Activated T-helper 1 cell treated with Interleukin-2 at 50 U/mL for 16 hours (primary cell): Measurements from ENCODE around the gene TFAP2D.

Experiments
- DNase-seq: peaks from one replicate; pipeline ENCODE4 v3.0.0-alpha.2; 2020; ENCODE audit warnings: low read depth

The TFAP2D gene

DNA sequence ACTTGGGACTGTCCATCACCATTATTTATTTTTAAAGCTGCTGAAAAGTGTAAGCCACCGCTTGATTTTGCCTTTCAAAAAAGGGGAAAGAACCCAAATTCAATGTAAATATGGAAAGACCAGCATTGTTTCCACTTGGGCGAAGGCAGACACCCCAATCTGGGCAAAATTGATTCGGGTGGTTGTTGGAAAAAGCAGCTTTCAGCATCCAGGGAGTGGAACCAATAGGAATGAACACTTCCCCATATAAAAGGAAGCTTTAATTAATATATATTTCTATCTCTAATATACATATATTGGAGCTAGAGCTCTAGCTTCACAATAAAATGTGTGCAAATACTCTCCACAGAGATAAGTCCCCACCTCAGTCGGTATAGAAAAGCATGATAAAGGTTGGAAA, at the start of gene TFAP2D:
TFAP2D (plus strand) TSS at position 301 of the 400 bp plus-strand sequence. CDS start 530 bp downstream, outside the sequence.
- DNase-seq, result no peak

DNA sequence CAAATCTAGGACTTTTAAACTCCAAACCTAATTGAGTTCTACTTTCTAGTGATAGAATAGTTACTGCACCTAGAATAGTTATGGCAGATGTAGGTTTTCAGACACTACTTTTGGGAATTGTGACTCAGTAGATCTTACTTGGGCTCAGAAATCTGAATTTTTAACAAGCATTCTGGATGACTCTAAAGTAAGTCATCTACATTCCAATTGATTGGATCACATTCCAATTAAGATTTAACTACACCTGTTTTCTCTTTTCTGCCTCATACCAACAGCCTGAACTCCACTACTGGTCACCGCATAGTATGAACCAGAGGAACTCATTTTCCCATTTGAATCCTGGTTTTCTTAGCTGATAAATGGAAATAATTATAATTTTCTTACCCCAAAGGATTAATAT, 49.5 kb upstream of the TFAP2D start:
- no peak for DNase-seq

DNA sequence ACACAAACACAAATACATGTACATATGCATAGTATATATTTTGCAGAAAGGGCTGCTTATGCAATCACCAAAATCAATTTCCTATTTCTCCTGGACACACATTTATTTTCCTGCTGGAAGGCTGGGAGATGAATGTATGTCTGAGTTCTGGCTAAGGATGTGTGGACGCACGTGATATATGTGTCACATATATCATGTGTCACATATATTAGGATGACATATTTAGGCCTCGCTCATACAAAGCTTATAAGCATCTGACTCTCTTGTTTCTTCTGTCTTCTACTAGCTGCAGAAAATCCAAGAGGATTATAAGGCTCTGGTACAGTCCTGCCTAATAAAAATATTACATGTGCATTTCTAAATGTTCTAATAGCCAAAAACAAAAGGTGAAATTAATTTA, 47.2 kb upstream of the TFAP2D start:
- DNase-seq, result no peak

DNA sequence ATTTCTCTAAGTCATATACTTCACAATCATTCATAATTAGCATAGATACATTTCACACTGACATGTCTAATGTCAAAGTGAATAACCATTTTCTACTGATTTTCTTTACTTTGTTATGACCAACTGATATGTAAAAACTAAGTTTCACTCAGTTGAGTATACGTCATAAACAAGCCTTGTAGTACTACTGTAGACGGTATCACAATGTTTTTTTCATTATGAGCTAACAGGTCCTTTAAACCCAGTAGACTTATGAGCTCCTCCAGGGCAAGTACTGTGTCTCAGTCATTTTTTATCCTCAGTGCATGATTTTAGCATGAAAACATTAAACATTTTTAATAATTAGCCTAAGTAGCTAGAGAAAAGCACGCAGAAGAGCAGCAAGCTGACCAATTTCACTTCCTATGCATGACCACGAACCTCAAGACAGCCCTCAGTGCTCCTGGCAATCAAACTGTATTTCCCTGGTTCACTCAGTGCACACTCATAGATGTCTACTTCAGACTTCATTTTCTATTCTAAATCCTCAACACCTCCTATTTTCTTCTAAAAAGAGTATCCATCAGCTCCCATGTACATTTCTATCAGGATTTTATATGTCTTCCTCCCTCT, 32.0 kb upstream of the TFAP2D start:
- DNase-seq, result no peak

DNA sequence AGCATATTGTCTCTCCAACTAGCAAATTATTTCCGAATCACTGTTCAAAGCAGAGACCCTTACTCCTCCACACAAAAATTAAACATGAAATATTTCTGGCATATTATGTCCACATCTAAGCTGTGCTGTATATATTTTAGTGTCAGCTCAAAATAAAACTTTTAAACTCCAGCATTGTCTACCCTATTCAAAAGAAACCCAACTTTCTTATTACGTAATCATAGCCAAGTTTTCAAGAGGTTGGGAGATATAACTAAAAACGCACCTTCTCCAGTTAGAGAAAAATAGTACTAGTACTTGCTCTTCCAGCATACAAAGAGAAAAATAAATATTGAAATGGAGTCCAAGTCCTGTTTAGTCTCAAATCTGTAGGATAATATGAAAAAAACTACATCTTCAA, 24.1 kb upstream of the TFAP2D start:
- no peak for DNase-seq

DNA sequence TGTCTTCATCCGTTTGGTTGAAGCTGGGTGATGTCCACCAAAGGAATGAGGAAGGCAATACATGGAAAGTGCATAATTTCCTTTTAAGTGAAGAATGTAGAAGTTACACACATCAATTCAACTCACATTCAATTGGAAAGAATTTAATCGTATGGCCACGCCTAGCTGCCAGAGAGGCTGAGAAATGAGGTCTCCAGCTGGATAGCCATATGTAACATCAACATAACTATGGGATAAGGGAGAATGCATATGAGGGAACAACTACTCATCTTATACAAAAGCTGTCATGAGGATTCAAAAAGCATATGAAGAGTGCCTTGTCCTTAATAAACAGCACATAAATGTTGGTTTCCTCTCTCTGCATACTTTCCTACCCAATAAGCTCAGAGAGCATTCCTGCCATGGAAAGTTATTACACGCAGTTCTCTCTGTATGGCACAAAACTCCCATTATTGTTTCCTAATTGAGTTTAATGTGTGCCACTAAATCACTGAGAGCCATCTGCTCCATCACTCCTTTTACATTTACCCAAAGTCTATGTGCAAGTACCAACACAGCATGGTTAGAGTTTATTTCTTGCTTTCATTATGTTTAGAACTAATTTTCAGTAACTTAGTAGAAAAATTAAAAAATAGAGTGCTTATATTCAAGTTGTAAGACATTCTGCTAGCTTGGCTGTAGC, 21.4 kb upstream of the TFAP2D start:
- no peak for DNase-seq

DNA sequence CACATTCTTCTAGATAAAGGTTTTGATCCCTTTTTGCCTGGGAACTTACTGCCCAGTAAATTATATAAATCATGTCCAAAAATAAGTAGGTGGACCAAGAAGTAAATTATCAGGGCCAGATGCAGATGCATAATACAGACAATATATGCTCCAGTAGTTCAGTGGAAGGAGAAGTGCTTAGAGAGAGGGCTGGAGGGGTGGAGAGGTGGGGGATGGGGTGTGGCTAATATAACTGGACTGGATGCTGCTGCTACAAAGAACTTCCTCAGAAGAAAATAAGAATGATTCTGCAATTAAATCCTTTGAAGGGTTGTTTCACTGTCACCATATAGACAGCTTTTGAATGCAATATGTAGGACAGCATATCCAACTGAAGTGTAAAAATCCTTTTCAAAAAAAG, 14.8 kb upstream of the TFAP2D start:
- no peak for DNase-seq

DNA sequence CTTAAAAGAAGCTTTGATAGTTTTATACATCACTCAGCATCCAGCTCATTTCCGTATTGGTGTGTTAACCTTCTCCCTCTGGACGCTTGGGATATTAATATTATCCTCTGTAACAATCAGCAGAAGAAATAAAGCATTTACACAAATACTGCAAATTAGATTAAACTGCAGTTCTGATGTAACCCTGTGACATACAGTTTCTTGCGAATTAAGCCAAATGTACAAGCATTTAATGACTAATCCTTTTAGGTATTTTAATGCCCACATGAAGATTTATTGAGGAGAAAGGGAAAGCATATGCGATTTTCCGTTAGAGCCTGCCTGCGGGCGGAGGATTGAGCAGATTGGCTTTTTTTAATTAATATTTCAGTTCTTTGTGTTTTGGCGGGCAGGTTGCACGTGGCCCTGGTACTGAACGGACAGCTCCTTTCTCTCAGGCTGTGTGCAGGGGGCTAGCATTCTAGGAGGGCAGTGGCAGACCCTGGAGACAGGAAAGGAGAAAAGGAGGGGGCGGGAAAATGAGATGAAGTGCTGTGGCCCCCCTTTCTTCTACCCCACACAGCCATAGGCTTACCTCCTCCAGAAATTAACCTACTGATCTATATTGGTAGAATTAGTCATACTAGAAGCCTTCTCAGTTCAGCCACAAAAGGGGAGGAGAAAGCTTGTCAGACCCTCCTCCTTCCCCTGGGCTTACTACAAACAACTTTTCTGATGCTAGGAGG, 14.1 kb upstream of the TFAP2D start:
- DNase-seq, result no peak

DNA sequence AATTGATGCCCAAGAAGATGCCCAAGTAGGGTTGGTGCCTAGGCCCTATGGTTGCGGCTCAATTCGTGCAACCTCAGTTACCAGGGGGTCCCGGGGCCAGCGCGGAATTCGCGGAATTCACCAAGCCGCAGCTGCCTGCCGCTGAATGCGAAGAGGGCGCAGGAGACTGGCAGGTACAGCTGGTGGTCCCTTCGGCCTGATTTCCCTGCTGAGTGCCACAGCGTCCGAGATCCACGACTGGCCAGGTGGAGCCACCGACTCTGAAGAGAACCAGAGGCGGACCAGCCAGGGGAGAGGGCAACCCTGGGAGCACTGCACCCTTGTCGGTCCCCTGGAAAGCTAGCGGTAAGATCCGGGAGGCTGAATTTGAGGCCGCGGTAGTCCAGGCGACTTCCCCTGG, 6.8 kb upstream of the TFAP2D start:
- no peak for DNase-seq

DNA sequence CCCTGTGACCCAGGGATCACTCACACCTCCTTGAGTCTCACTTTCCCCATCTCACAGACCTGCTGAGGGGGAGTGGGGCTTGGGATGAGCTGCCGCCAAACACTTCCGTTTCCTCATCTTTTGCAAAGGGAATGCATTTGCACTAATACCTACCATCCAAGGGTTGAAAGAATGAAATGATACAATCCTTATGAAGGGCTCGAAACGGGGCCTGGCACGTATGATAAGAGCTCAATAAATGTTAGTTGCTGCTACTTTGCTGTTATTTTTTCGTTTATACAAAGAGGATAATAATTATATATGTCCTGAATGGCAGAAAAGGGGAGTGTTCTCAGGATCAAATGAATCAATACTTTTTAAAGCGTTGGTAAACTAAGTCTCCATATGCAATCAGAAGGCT, 6.1 kb upstream of the TFAP2D start:
- no peak for DNase-seq

DNA sequence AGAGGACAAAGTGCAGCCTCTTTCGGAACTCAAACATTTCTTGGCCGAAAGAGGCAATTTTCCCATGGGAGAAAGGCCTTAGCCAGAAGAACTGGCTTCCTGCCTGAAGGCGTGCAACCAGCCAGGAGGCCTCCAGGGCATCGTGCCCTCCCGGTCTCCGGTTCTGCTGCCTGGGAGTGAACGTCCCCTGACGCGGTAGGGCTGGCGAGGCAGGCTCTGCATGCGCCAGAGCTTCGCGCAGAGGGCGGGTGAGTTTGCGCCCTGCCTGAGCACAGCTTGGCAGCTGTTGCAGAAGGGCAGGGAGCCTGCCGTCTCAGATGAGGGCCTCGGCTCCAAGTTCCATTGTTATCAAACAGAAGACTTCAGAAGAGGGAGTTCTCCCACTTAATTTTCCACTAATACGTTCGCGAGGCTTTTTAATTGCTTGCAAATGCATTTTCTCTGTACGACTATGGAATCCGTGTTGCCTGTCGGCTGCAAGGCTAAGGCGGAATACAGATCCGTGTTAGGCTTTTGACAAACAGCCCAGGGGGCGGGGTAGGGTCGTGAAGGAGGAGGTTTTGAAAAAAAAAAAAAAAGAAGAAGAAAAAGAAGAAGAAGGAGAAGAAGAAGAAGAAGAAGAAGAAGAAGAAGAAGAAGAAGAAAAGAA, 5.5 kb upstream of the TFAP2D start:
- DNase-seq, result no peak

DNA sequence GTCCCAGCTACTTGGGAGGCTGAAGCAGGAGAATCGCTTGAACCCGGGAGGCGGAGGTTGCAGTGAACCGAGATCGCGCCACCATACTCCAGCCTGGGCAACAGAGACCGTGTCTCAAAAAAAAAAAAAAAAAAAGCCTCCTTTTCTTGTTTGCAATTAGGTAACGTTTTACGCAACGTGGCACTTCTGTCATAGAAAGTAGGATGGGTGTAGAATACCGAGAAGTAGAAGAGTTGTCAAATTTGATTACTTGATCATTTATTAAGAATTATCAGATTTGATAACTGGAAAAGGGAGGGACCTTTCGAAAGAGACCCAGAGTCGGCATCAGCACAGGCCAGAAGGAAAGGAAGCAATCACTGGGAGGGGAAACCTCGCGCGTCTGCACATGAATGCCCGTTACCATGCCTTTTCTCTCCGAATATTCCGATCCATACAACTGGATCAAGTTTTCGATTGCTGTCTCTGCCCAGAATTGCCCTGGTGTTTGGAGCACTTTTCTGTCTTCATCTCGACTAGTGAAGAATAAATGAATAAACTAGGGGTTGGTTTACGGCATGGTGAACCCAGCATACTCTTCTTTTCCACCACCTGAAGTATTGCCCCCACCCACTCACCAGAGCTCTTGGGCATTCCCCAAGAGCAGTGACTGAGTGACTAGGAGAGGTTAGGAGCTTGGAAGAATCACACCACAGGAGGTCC, 4.5 kb upstream of the TFAP2D start:
- DNase-seq, result no peak

DNA sequence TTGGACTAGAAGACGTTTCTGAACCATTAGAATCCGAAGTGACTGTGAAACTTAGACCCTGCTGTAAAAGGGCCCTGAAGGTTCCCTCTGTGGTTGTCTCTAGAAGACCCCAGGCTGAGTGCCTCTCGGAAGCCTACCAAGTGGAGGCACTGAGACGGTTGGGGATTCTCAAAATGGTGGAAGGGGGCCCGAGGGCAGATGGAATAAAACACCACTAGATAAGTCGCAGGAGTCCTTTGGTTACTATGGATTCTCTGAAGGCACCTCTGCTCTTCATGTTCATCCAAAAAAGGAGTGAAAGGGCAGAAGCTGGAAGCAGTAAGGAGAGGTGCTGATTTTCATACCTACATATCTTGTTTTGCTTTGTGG, 4.0 kb upstream of the TFAP2D start:
- DNase-seq, result no peak

DNA sequence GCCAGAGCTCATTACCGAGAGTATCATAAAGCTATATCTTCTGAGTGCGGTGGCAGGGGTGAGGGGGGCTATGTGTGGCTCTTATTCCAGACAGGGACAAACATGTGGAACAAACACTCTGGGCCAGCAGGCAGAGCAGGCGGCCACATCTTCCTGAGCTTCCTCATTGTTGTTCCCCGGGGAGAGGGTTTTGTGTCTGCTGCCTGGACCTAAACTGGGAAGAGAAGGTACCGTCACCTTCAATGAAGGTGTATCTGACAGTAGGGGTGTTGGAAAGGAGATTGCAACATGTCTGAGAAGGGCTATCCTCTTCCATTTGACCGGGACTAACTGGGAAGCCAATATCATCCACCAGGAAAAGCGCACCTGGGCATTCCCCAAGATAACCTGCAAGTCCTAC, 1.6 kb upstream of the TFAP2D start:
- DNase-seq, result no peak

DNA sequence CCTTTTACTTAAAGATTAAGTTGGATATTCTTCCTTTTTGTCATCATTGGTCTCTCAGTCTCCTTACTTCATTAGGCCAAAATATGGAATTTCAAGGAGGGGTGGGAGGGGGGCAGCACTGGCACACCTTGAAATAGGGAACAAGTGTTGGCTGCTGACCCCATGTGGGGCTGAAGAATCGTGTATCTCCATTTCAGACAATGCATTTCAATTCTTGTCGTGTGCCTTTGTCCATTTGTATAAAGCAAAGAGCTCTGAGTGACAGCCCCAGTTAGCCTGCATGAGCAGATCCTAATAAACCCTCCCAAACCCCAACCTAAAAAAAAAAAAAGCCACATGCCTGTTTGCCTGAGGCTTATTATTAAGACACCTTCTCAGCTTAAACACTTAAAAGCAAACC, 1.0 kb upstream of the TFAP2D start:
- no peak for DNase-seq

DNA sequence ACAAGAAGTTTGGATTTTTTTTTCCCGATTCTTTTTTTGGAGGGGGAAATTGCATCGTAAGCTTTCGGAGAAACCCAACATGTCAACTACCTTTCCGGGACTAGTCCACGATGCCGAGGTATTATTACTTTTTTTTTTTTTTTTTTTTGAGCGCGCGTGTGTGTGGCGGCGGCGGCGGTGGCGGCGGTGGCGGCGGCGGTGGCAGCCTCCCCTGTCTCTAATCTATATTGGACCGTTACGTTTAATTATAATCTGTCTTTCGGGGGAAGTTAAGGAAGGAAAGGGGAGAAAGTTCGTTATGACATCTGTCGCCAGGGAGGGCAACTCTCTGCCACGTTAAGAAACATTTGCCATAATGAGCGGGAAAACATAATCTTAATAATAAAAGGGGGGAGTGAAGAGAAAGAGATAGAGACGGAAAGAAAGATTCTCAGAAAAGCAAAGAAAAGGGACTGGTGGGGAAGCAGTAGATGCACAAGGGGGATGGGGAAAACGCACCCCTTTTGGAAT, 706 bp downstream of the TFAP2D start:
- no peak for DNase-seq

DNA sequence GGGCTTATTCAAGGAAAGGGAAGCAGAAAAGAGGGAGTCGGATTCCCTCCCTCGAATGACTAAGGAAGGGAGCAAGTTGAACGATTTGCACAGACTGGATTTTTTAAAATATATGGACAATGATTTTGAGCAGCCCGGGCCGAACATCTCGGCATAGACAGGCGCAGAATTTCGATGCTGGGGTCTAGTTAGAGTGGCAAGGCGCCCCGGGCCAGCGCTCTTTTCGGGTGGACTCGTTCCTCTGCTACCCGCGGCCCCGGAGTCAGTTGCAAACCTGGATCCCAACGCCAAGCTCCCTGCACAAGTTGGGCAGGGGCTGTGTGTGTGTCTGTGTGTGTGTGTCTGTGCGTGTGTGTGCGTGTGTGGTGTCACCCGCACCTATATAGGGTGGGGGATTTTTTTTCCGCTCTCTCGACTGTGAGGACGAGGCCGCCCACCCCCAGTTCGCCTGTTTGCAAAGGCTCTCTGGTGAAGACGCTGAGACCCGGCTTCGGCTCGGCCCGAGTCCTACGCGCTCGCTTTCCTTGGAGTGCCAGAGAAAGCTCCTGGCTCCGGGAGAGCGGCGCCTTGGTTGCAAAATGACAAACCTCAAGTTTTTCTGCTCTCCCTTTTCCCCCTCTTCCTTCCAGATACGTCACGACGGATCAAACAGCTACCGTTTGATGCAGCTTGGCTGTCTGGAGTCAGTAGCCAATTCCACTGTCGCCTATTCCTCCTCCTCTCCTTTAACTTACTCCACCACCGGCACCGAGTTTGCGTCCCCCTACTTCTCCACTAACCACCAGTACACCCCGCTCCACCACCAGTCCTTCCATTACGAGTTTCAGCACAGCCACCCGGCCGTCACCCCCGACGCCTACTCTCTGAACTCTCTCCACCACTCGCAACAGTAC, 1.4 kb downstream of the TFAP2D start:
- no peak for DNase-seq

DNA sequence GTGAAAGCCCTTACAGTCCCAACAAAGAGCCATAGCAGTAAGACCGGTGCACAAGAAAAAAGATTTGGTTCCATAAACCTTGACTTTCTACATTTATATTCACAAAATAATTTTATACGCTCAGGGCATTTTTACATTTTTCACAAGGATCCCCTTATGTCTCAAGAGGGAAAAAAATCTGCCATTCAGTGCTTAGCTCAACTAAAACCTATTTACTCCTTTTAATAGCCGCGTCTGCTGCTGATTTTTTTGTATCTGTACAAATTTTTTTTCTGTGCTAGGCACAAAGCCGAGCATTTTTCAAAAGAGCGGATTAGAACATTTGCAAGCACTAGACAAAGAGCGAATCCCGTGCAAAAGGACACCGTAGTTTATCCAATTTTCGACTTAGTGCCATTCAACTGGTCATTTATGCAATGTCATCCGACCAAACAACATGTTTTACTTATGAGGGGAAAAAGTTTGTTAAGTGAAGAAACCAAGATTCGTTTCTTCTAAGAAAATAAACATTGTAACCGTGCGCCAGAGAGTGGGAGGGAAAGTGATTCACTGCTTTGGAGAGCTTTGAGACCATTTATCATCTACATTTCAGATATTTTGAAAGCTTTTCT, 3.7 kb downstream of the TFAP2D start:
- DNase-seq, result no peak

DNA sequence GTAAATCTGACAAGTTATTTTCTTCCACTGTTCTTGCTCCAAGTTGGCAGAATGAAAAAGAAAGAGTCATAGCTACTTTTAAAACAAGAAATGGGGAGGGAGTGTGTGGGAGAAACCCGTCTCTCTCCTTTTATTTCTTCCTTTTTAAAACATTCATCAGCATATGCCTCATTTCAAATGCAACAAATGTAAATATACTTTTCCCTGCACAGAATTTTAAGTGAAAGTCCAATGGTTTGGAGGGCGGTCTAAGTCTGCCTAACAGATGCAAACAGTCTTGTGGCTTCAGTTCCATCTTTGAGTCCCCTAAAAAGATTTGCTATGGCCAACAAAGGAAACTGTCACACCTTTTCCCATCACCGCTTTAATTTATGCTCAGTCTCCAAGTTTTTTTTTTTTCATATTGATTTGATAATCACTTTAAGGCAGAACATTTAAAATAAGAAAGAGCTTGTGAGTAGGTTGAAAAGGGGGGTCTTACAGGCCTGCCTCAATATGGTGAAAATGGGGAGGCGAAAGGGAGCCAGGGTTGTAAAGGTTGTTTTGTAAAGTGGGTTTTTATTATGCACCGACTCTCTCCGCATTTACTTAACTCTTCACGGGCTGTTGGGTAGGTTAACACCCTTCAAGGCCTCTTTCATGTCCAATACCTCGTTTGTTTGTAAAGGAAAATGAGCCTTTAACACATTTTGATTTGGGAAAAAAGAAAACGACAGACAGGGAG, 4.6 kb downstream of the TFAP2D start:
- no peak for DNase-seq

DNA sequence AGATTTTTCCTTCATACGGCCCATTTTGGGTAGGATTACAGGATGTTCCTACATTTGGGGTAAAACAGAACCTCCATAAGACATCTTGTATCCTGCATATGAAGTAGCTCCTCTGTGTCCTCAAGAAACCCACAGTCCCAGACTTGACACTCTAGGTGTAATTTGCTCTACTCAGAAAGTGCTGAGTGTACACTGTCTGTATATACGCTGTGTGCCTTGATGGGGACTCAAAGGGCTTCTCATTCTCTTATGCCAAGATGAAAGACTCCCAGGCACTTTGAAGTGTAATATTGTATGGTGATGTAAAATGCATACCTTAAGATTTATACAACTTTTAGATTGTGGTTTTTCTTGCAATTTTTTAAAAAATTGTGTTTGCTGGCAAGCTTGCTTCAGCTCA, 5.2 kb downstream of the TFAP2D start:
- DNase-seq, result no peak
